Prostate gland (tissue), 2 donors: ENCODE results near the gene MBOAT1. TPM values are rescaled to one million over a fixed set of nuclear protein-coding genes. Genes with fewer than 3 reads are reported as not detected.

Experiments
- DNase-seq: peaks from one replicate; pipeline ENCODE4 v3.0.0-alpha.2; 2019; ENCODE audit warnings: low spot score
- H3K27ac ChIP-seq, 2 donors: fragments of 200-600 bp; sonication (generic); 2 replicates each; pipeline ENCODE4 v1.5.1; 2017 to 2019
- H3K27me3 ChIP-seq: fragments of 200-600 bp; sonication (generic); replicated peaks from 2 replicates; pipeline ENCODE4 v1.5.1; 2019; ENCODE audit not compliant: insufficient read depth
- H3K36me3 ChIP-seq, 2 donors: fragments of 200-600 bp; sonication (generic); 1 replicate in 1 of 2; 2 replicates in 1 of 2; pipeline versions ENCODE4 v1.5.1 to v1.8.1; 2017 to 2019
- H3K4me1 ChIP-seq: fragments of 200-600 bp; sonication (generic); replicated peaks from 2 replicates; pipeline ENCODE4 v1.5.1; 2019
- H3K4me3 ChIP-seq, 2 donors: fragments of 200-600 bp; sonication (generic); 2 replicates each; pipeline ENCODE4 v1.5.1; 2017 to 2019
- H3K9me3 ChIP-seq: fragments of 200-600 bp; sonication (generic); 2 replicates; pipeline ENCODE4 v1.5.1; 2017
- POLR2A ChIP-seq: fragments of 450-650 bp; IDR thresholded peaks from one replicate; pipeline ENCODE4 v1.6.1; 2016; ENCODE audit warnings: antibody characterized with exemption, mild to moderate bottlenecking
- POLR2AphosphoS5 ChIP-seq: sonication (generic); formaldehyde crosslinking; IDR thresholded peaks from one replicate; pipeline ENCODE4 v1.6.1; 2017; ENCODE audit warnings: antibody characterized with exemption
- WGBS: methylation state at CpG from one replicate; pipeline ENCODE4 v1.1.5; 2018; 5-methylcytosine and 5-hydroxymethylcytosine counted together
- intact Hi-C: fragments of 100-400 bp; cut with DNase I; formaldehyde crosslinking; loops from one replicate; pipeline ENCODE4 v1.14.2; 2022
- total RNA-seq, 2 donors: library from RNA; depleted of rRNA; stranded (reverse); fragments of >200 nt; gene quantifications; one replicate each; pipeline ENCODE4 v1.1.0, GENCODE V29; 2016
- TF ChIP-seq, protein P1 (sequence below), 4 experiments: fragments of 200-600 bp in 2 of 4; fragments of 450-650 bp in 2 of 4; sonication (generic) in 2 of 4; IDR thresholded peaks; 1 replicate in 3 of 4; 2 replicates in 1 of 4; pipeline ENCODE4 v1.5.1; 2016 to 2019; ENCODE audit warnings: antibody characterized with exemption in 4 of 4, mild to moderate bottlenecking in 2 of 4, moderate library complexity in 2 of 4

MBOAT1 gene
- total RNA-seq, 2 donors from 2014 or later = 8.6 to 14.1 TPM

DNA sequence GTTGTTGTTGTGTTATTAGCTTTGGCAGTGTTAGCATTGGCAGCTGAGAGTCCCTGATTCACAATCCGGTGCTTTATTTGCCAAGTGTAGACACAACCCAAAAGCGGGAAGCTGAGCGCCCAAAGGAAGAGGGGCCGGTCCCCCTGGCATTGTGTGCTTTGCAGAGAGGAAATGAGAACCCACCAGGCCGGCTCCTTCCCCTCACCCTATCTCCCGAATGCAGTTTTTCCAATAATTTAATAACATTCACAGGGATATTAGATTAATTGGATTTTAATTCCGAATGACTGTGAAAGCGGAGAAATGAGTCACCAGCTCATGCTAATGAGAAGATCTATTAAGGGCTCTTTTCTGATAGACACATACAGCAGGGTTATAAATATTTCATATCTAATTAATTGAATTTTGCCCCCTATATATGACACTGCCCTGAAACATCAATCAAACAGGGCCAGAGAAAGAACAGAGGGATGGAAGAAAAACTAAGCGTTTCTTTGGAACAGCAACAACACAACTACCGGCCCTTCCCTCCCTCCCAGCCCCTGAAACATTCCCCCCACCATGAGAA is 143.8 kb downstream of the MBOAT1 start:
- no peaks in the 10 kb centered on the region for H3K27me3 ChIP-seq
- no peak for DNase-seq
- H3K36me3 ChIP-seq = no peaks in the 10 kb centered on the region
- no peaks in the 10 kb centered on the region for H3K4me1 ChIP-seq
- no peak overlapping the region for H3K4me3 ChIP-seq
- no peak for TF ChIP-seq POLR2A
- TF ChIP-seq POLR2AphosphoS5 = no peak
- TF ChIP-seq, protein P1, sequence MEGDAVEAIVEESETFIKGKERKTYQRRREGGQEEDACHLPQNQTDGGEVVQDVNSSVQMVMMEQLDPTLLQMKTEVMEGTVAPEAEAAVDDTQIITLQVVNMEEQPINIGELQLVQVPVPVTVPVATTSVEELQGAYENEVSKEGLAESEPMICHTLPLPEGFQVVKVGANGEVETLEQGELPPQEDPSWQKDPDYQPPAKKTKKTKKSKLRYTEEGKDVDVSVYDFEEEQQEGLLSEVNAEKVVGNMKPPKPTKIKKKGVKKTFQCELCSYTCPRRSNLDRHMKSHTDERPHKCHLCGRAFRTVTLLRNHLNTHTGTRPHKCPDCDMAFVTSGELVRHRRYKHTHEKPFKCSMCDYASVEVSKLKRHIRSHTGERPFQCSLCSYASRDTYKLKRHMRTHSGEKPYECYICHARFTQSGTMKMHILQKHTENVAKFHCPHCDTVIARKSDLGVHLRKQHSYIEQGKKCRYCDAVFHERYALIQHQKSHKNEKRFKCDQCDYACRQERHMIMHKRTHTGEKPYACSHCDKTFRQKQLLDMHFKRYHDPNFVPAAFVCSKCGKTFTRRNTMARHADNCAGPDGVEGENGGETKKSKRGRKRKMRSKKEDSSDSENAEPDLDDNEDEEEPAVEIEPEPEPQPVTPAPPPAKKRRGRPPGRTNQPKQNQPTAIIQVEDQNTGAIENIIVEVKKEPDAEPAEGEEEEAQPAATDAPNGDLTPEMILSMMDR (IDR thresholded peaks at IDR 0.05) = no peak
- intact Hi-C loops = no loop called here
- WGBS = 70% methylated on average over 10 of the region's 10 CpGs
- no peaks in the 10 kb centered on the region for H3K9me3 ChIP-seq
- H3K27ac ChIP-seq = no peak overlapping the region

DNA sequence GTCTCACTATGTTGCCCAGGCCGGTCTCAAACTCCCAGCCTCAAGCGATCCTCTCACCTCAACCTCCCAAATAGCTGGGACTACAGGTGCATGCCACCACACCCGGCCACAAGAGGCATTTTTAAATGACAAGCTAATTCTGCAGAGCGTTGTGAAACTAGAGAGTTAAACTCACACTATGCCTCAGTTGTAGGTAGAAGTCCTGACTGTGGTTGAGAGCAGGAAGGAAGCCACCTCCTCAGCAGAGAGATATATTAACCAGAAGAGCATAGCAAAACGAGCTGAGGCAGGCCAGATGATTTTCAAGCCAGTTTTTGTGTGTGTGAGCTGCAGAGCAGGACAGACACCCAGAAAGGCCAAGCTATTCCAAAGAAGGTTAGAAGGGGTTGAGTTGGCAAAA is 150.3 kb downstream of the MBOAT1 start:
- Histone ChIP-seq H3K27ac (no peak overlapping the region), H3K36me3 (no peaks in the 10 kb centered on the region), H3K9me3 (no peaks in the 10 kb centered on the region), H3K4me1 (no peaks in the 10 kb centered on the region), H3K4me3 (no peak overlapping the region), H3K27me3 (no peaks in the 10 kb centered on the region)
- intact Hi-C loops = no loop called here
- WGBS = 83% methylated on average over 5 of the region's 5 CpGs
- no peak for TF ChIP-seq POLR2AphosphoS5
- TF ChIP-seq, protein P1 (IDR thresholded peaks at IDR 0.05) = no peak
- TF ChIP-seq POLR2A = no peak
- no peak for DNase-seq

DNA sequence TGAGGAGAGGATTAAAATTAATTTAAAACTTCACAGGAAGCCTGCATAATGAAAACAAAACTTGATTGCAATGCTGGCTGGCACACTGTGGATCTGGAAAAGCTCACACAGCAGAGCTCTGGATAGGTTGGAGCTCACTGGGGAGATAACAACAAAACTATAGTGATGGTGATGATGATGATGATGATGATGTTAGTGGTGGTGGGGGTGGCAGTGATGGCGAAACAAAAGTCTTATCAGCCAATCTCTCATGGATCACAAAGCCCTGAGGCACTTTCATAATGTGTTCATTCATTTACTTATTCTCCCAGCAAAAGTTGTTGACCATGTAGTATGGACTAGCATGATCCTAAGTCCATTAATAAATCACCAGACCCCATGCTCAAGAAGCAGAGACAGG is 152.0 kb downstream of the MBOAT1 start:
- no peak overlapping the region for H3K4me3 ChIP-seq
- no peaks in the 10 kb centered on the region for H3K4me1 ChIP-seq
- H3K27me3 ChIP-seq = no peaks in the 10 kb centered on the region
- TF ChIP-seq POLR2AphosphoS5 (no peak), POLR2A (no peak)
- TF ChIP-seq, protein P1 (IDR thresholded peaks at IDR 0.05) = no peak
- H3K36me3 ChIP-seq = no peaks in the 10 kb centered on the region
- WGBS = 74% methylated on average over 1 of the region's 1 CpG
- DNase-seq = no peak
- H3K9me3 ChIP-seq = no peaks in the 10 kb centered on the region
- intact Hi-C loops = no loop called here
- no peak overlapping the region for H3K27ac ChIP-seq

DNA sequence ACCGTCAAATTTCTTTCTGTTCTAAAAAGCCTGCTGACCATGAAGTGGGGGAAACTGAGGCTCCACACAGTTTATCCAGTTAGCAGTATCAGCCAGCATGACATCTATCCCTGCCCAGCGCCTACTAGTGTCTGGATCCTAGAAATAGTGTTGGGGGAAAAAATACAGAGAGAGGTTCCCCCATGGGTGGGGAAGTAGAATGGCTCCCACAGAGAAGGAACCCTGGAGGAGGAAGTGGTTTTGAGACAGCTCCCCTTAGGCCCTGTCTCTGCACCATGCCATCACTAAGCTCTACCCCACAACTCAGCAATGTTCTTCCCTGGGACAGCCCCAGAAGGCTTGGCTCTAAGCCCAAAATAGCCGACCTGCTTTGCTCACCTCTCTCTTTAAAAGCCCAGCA is 153.4 kb downstream of the MBOAT1 start:
- no peak for DNase-seq
- Histone ChIP-seq H3K4me1 (no peaks in the 10 kb centered on the region), H3K36me3 (no peaks in the 10 kb centered on the region), H3K9me3 (no peaks in the 10 kb centered on the region), H3K4me3 (no peak overlapping the region), H3K27ac (no peak overlapping the region), H3K27me3 (no peaks in the 10 kb centered on the region)
- WGBS = 71% methylated on average over 3 of the region's 3 CpGs
- TF ChIP-seq POLR2A (no peak), POLR2AphosphoS5 (no peak)
- TF ChIP-seq, protein P1 (IDR thresholded peaks at IDR 0.05) = no peak
- intact Hi-C loops = loop anchor here (10.0 kb wide), 2 partner anchors 204 to 1064 kb away; no protein-coding TSS in a partner anchor

DNA sequence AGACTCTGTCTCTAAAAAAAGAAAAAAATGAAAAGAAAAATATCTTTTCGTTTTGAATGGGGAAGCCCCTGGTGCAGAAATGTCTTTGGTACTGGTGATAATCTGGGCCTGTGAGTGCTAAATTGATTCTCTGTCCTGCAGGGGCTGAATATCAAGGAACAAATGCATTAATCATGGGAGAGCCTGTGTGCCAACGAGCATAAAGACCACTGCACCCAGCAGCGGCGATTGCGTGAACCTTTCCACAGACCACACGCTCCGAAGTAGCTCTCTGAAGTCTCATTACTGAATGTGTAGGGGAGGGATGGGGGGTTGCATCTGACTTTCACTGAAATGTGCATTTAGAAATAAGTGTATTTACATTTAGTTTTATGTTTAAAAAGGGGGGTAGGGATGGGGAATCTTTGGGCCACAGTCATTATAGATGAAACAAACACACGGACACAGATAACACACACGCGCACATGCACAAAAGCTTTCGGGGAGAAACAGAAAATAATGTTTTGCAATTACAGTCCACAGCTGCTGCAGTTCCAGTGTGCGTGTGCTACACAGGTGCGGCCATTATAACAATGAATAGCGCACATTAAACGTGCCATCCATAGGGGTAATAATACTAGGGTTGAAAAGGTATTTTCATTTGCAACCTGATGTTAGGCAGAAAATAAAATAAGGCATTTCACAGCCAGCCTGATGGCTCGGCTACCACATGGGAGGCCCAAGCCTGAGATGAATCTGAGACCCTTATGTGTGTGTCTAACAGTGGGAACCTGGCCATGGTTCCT is 154.0 kb downstream of the MBOAT1 start:
- intact Hi-C loops = loop anchor here (10.0 kb wide), 2 partner anchors 204 to 1064 kb away; no protein-coding TSS in a partner anchor
- Histone ChIP-seq H3K36me3 (no peaks in the 10 kb centered on the region), H3K27ac (no peak overlapping the region), H3K9me3 (no peaks in the 10 kb centered on the region), H3K4me3 (no peak overlapping the region), H3K4me1 (no peaks in the 10 kb centered on the region), H3K27me3 (no peaks in the 10 kb centered on the region)
- WGBS = 83% methylated on average over 16 of the region's 16 CpGs
- TF ChIP-seq, protein P1 (IDR thresholded peaks at IDR 0.05) = no peak
- TF ChIP-seq POLR2AphosphoS5 (no peak), POLR2A (no peak)
- no peak for DNase-seq
